Chondrocyte (in vitro differentiated cells): ENCODE results near the gene ELK3. TPM values are rescaled to one million over a fixed set of nuclear protein-coding genes. Genes with fewer than 3 reads are reported as not detected.

Experiments used
- DNase-seq: peaks from one replicate; pipeline ENCODE4 v3.0.0; 2021; ENCODE audit warnings: mixed read lengths, low spot score
- H3K27ac Mint-ChIP-seq: one replicate; pipeline ENCODE4 v1.8.0; 2021; ENCODE audit warnings: mild to moderate bottlenecking, moderate library complexity, mixed read lengths; ENCODE audit not compliant: unreplicated experiment
- H3K27me3 Mint-ChIP-seq: 2 replicates; pipeline ENCODE4 v1.8.0; 2021; ENCODE audit warnings: low read depth, mixed read lengths
- H3K36me3 Mint-ChIP-seq: 2 replicates; pipeline ENCODE4 v1.8.0; 2021; ENCODE audit warnings: low read depth, mixed read lengths
- H3K4me1 Mint-ChIP-seq: 2 replicates; pipeline ENCODE4 v1.8.0; 2021; ENCODE audit warnings: low read depth, mild to moderate bottlenecking, mixed read lengths
- H3K4me3 Mint-ChIP-seq: one replicate; pipeline ENCODE4 v1.8.0; 2021; ENCODE audit warnings: mild to moderate bottlenecking, moderate library complexity, mixed read lengths; ENCODE audit not compliant: unreplicated experiment
- H3K9me3 Mint-ChIP-seq: 2 replicates; pipeline ENCODE4 v1.8.0; 2021; ENCODE audit warnings: low read depth, mixed read lengths
- total RNA-seq: library from RNA; stranded (reverse); gene quantifications from 3 replicates; pipeline ENCODE4 v1.2.1, GENCODE V29; 2021
- TF ChIP-seq, protein P1 (sequence below): fragments of 200-600 bp; sonication (generic); IDR thresholded peaks from 2 replicates; pipeline ENCODE4 v1.5.0; 2021; ENCODE audit warnings: antibody characterized with exemption, mild to moderate bottlenecking, moderate library complexity

The ELK3 gene
- total RNA-seq, 1 donor from 2014 or later = 38.8 TPM

DNA sequence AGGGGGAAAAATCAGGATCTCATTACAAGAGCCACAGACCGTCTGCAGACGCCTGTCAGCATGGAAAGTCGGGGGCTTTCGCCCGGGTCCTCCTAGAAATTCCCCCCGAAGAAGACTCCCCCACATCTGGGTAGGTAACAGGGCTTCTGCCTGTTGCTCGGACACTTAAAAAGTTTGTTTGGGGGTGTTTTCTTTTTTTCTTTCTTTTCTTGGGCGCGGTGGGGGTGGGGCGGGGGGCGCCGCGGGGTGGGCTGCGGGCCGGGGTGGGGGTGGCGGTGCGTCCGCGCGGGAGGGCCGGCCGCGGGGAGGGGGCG is 358 bp downstream of the ELK3 start:
- H3K4me3 Mint-ChIP-seq = peak overlapping the region; percentile 84
- peaks cover 6% of the 10 kb centered on the region for H3K9me3 Mint-ChIP-seq
- H3K36me3 Mint-ChIP-seq = peaks cover 2% of the 10 kb centered on the region
- H3K27ac Mint-ChIP-seq = peak overlapping the region; percentile 85
- no peak for DNase-seq
- TF ChIP-seq, protein P1, sequence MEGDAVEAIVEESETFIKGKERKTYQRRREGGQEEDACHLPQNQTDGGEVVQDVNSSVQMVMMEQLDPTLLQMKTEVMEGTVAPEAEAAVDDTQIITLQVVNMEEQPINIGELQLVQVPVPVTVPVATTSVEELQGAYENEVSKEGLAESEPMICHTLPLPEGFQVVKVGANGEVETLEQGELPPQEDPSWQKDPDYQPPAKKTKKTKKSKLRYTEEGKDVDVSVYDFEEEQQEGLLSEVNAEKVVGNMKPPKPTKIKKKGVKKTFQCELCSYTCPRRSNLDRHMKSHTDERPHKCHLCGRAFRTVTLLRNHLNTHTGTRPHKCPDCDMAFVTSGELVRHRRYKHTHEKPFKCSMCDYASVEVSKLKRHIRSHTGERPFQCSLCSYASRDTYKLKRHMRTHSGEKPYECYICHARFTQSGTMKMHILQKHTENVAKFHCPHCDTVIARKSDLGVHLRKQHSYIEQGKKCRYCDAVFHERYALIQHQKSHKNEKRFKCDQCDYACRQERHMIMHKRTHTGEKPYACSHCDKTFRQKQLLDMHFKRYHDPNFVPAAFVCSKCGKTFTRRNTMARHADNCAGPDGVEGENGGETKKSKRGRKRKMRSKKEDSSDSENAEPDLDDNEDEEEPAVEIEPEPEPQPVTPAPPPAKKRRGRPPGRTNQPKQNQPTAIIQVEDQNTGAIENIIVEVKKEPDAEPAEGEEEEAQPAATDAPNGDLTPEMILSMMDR = no peak
- peaks cover 37% of the 10 kb centered on the region for H3K4me1 Mint-ChIP-seq
- no peaks in the 10 kb centered on the region for H3K27me3 Mint-ChIP-seq

DNA sequence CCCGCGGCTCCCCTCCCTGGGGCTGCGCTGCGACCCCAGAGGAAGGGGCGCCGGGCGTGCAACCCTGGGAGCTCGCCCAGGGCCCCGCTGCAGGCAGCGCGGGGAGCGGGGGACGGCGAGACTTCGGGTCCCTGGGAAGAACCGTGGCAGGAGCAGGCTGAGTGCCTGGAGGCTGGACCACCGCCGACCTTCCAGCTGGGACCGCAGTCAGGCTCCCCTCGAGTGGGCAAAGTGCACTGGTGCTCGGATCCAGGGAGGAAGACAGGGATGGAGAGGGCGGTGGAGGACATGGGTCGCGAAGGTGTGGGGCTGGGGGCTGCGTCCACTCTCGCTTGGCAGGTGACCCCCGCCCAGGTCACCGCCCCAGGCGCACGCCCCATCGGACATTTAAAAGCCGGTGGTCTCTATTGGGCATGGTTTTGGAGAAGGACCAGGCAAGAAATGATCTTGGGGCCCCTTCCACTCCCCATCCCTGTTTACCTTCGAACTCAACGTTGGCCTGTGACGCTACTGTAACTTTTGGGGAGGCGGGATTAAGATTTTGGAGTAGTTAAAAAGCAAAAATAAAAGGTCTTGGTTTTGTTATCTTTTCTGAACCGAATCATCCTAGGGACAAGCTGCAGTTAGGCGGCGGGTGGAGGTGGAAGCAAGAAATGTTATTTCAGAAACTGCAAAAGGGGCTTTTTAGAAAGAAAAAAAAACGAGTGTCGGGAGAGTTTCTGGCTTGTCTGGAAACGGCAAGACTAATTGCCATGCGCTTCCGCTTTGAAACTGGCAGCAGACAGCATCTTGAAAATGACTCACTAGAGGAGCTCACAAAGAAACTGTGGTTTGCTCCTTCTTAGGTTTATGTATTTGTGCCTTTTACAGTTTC is 1.0 kb downstream of the ELK3 start:
- Mint-ChIP-seq H3K9me3 (no peaks in the 10 kb centered on the region), H3K4me3 (peak overlapping the region; percentile 92), H3K4me1 (peaks cover 40% of the 10 kb centered on the region), H3K27me3 (no peaks in the 10 kb centered on the region), H3K36me3 (peaks cover under 1% of the 10 kb centered on the region), H3K27ac (peak overlapping the region; percentile 95)
- TF ChIP-seq, protein P1 = no peak
- DNase-seq = no peak

DNA sequence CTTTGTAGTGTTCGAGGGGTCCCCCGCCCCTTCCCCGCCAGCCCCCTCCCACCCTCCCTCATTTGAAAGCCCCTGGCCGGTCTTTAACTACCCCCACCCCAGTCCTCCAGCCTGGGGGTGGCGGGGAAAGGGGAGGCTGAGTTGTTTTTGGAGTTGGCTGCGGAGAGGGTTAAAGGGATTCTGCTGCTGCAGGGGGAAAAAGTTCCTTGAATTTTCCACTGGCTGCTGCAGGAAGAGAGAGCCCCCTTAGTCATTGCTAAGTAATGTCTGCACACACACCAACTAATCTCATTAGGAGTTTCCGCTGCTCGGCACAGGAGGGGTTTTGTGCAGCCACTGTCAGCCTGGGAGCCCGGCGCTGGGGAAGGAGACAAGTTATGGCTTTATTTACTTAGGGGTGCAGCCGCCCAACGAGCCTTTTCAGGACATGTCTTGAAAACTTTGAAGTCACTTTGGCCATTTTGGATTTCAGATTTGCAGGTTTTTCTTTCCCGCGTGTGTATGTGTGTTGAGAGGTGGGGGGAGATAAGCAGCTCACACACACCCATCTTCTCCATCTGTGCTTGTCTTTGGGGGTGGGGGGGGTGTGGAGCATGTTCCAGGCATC is 1.8 kb downstream of the ELK3 start:
- H3K36me3 Mint-ChIP-seq = no peaks in the 10 kb centered on the region
- H3K9me3 Mint-ChIP-seq = no peaks in the 10 kb centered on the region
- TF ChIP-seq, protein P1 = no peak
- H3K27me3 Mint-ChIP-seq = no peaks in the 10 kb centered on the region
- peak overlapping the region; percentile 92 for H3K4me3 Mint-ChIP-seq
- H3K4me1 Mint-ChIP-seq = peaks cover 41% of the 10 kb centered on the region
- no peak for DNase-seq
- H3K27ac Mint-ChIP-seq = peak overlapping the region; percentile 95

DNA sequence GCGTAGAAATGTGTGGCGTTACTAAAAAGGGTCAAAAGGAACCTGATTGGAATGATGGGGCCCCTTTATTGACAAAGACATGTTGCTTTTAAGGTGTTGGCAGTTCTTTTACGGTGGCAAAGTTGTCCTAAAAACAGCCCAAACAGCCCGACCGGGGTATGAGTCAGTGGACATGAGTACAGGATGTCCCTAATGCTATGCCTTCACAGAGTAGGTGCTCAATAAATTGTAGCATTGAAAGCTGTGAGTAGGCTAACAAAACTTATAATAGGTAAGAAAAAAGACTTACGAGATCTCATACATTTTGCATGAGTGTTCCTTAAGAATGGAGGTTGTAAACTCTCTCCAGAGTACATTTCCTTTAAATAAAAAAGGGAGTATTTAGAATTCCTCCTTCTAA is 2.6 kb downstream of the ELK3 start:
- no peaks in the 10 kb centered on the region for H3K27me3 Mint-ChIP-seq
- no peak for DNase-seq
- H3K9me3 Mint-ChIP-seq = no peaks in the 10 kb centered on the region
- TF ChIP-seq, protein P1 = no peak
- H3K27ac Mint-ChIP-seq = peak overlapping the region; percentile 95
- H3K4me3 Mint-ChIP-seq = peak overlapping the region; percentile 92
- H3K36me3 Mint-ChIP-seq = no peaks in the 10 kb centered on the region
- H3K4me1 Mint-ChIP-seq = peaks cover 42% of the 10 kb centered on the region

DNA sequence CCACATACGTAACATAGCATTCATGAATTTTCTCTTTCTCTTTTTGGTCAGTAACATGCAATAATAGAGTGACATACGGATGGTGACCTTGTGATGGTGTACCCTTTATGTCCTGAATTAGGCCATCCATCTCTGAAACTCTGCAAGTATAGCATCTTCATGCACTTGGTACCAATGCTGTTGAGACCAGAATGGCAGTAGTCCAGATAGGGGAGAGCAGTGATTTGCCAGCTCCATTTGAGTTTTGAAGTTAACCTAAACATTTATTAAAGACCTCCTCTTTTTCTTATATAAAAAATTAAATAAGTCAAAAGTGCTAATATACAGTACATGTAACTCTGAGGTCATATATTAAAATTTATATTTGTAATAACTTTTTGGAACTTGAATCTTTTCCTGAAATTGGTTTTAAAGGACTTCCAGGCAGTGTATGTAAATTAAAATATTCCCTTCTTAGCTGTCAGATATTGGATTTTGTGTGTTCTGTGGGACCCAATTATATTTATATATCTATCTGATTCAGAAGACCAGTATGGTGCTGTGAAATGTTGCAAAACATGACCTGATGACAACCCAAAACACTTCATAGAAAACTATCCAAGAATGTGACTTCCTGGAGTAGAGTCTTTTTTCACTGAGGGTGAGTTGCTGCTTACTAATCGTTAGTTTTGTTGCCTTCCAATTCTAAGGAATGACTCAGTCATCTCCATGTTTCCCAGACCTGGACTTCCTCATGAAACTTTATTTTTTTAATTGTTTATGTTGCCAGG is 3.5 kb downstream of the ELK3 start:
- Mint-ChIP-seq H3K9me3 (no peaks in the 10 kb centered on the region), H3K4me1 (peaks cover 48% of the 10 kb centered on the region), H3K27ac (peak overlapping the region; percentile 95), H3K4me3 (no peak overlapping the region), H3K36me3 (no peaks in the 10 kb centered on the region), H3K27me3 (no peaks in the 10 kb centered on the region)
- no peak for DNase-seq
- TF ChIP-seq, protein P1 = no peak
